ENCODE measurements around the gene EPAS1.

- no peak for TF ChIP-seq CTCF (conservative IDR thresholded peaks at IDR 0.05)
- no peak for TF ChIP-seq EZH2 (IDR thresholded peaks at IDR 0.05; ENCODE audit: low read depth)
Measured at GRCh38 chr2:46337208-46337994, 40.2 kb downstream of the EPAS1 start.

Measured in PC-9 (cell line).